HT-29 (cell line): ENCODE measurements around the gene NTNG1. TPM values are rescaled to one million over a fixed set of nuclear protein-coding genes. Genes with fewer than 3 reads are reported as not detected.

Experiments
- DNase-seq: peaks from one replicate; pipeline ENCODE4 v3.0.0-alpha.2; 2015; ENCODE audit warnings: low spot score
- total RNA-seq: library from RNA; depleted of rRNA; stranded (reverse); fragments of >200 nt; shearing (Covaris generic); gene quantifications from 2 replicates; pipeline ENCODE4 v1.2.3, GENCODE V29; 2014

The NTNG1 gene
- total RNA-seq, 1 experiment from 2014 or later, result not detected

- DNase-seq, result no peak
Measured at GRCh38 chr1:107262467-107263286, 121.8 kb downstream of the NTNG1 start.

GRCh38 chr1:107263291-107263915 is 122.6 kb downstream of the NTNG1 start:
- no peak for DNase-seq

GRCh38 chr1:107264007-107264406 is 123.2 kb downstream of the NTNG1 start:
- DNase-seq, result no peak

GRCh38 chr1:107264561-107264960 is 123.7 kb downstream of the NTNG1 start:
- DNase-seq, result no peak

GRCh38 chr1:107267489-107267888 is 126.7 kb downstream of the NTNG1 start:
- no peak for DNase-seq

- DNase-seq, result no peak
Measured at GRCh38 chr1:107272321-107272720, 131.5 kb downstream of the NTNG1 start.

GRCh38 chr1:107273515-107273914 is 132.7 kb downstream of the NTNG1 start:
- no peak for DNase-seq

- DNase-seq, result no peak
Measured at GRCh38 chr1:107274227-107274626, 133.4 kb downstream of the NTNG1 start.

GRCh38 chr1:107276247-107276646 is 135.4 kb downstream of the NTNG1 start:
- DNase-seq, result no peak

GRCh38 chr1:107277022-107277421 is 136.2 kb downstream of the NTNG1 start:
- DNase-seq, result peak; percentile 60

GRCh38 chr1:107286125-107286524 is 145.3 kb downstream of the NTNG1 start:
- no peak for DNase-seq

- DNase-seq, result no peak
Measured at GRCh38 chr1:107291987-107292386, 151.1 kb downstream of the NTNG1 start.

- no peak for DNase-seq
Measured at GRCh38 chr1:107293901-107294613, 153.2 kb downstream of the NTNG1 start.

- DNase-seq, result no peak
Measured at GRCh38 chr1:107294686-107295085, 153.8 kb downstream of the NTNG1 start.

GRCh38 chr1:107297681-107298080 is 156.8 kb downstream of the NTNG1 start:
- no peak for DNase-seq

GRCh38 chr1:107298526-107298925 is 157.7 kb downstream of the NTNG1 start:
- no peak for DNase-seq

GRCh38 chr1:107299521-107299920 is 158.7 kb downstream of the NTNG1 start:
- DNase-seq, result no peak

GRCh38 chr1:107309962-107310361 is 169.1 kb downstream of the NTNG1 start:
- DNase-seq, result no peak

- DNase-seq, result no peak
Measured at GRCh38 chr1:107315652-107316051, 174.8 kb downstream of the NTNG1 start.

- DNase-seq, result no peak
Measured at GRCh38 chr1:107318932-107319331, 178.1 kb downstream of the NTNG1 start.

GRCh38 chr1:107323784-107324183 is 182.9 kb downstream of the NTNG1 start:
- no peak for DNase-seq

- DNase-seq, result no peak
Measured at GRCh38 chr1:107326824-107327445, 186.1 kb downstream of the NTNG1 start.
